ENCODE results near the gene MAP4K2. TPM values are rescaled to one million over a fixed set of nuclear protein-coding genes. Genes with fewer than 3 reads are reported as not detected.

MAP4K2 gene
- total and polyA plus RNA-seq, 9 of the 15 experiments (the other 6 are each of a cell fraction or from before 2014, with no cell fraction given) = 0.13 to 14.5 (median 7.3) TPM

DNA sequence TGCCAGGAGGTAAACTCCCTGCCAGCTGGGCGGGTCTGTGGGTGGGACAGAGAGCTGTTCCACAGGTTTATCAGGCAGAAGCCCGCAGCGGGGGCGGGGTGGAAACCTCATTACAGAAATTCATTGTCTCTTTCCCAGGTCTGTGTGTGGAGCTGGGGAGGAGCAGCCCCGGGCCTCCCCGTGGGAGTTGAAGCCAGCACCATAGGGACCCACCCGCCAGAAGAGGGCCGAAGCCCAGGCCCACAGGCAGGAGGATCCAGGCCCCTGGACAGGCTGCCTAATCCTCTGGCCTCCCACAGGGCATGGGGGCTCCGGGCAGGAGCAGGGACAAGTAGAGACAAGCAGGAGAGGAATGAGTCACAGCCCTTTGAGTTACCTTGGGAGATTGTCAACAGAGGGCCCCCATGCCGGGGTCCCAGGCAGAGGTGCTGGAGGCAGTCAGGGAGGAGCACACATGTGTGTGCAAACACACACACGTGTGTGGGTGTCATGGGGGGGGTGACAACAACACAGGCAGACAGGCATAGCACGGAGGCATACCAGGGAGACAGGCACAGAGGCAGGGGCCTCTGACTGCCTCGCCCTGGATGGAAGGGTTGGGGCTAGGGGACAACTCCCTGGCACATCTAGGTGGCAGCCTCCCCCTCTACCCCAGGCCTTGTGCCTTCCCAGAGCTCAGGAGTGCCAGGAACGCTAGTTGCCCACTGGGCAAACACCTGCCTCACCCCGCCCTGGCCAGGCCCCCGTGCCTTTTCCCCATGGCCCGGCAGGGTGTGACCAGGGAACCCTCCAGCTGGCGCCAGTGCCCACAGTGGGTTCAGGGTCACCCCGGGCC lies 40.1 kb upstream of the MAP4K2 start (continued):
- TF ChIP-seq, protein P1, sequence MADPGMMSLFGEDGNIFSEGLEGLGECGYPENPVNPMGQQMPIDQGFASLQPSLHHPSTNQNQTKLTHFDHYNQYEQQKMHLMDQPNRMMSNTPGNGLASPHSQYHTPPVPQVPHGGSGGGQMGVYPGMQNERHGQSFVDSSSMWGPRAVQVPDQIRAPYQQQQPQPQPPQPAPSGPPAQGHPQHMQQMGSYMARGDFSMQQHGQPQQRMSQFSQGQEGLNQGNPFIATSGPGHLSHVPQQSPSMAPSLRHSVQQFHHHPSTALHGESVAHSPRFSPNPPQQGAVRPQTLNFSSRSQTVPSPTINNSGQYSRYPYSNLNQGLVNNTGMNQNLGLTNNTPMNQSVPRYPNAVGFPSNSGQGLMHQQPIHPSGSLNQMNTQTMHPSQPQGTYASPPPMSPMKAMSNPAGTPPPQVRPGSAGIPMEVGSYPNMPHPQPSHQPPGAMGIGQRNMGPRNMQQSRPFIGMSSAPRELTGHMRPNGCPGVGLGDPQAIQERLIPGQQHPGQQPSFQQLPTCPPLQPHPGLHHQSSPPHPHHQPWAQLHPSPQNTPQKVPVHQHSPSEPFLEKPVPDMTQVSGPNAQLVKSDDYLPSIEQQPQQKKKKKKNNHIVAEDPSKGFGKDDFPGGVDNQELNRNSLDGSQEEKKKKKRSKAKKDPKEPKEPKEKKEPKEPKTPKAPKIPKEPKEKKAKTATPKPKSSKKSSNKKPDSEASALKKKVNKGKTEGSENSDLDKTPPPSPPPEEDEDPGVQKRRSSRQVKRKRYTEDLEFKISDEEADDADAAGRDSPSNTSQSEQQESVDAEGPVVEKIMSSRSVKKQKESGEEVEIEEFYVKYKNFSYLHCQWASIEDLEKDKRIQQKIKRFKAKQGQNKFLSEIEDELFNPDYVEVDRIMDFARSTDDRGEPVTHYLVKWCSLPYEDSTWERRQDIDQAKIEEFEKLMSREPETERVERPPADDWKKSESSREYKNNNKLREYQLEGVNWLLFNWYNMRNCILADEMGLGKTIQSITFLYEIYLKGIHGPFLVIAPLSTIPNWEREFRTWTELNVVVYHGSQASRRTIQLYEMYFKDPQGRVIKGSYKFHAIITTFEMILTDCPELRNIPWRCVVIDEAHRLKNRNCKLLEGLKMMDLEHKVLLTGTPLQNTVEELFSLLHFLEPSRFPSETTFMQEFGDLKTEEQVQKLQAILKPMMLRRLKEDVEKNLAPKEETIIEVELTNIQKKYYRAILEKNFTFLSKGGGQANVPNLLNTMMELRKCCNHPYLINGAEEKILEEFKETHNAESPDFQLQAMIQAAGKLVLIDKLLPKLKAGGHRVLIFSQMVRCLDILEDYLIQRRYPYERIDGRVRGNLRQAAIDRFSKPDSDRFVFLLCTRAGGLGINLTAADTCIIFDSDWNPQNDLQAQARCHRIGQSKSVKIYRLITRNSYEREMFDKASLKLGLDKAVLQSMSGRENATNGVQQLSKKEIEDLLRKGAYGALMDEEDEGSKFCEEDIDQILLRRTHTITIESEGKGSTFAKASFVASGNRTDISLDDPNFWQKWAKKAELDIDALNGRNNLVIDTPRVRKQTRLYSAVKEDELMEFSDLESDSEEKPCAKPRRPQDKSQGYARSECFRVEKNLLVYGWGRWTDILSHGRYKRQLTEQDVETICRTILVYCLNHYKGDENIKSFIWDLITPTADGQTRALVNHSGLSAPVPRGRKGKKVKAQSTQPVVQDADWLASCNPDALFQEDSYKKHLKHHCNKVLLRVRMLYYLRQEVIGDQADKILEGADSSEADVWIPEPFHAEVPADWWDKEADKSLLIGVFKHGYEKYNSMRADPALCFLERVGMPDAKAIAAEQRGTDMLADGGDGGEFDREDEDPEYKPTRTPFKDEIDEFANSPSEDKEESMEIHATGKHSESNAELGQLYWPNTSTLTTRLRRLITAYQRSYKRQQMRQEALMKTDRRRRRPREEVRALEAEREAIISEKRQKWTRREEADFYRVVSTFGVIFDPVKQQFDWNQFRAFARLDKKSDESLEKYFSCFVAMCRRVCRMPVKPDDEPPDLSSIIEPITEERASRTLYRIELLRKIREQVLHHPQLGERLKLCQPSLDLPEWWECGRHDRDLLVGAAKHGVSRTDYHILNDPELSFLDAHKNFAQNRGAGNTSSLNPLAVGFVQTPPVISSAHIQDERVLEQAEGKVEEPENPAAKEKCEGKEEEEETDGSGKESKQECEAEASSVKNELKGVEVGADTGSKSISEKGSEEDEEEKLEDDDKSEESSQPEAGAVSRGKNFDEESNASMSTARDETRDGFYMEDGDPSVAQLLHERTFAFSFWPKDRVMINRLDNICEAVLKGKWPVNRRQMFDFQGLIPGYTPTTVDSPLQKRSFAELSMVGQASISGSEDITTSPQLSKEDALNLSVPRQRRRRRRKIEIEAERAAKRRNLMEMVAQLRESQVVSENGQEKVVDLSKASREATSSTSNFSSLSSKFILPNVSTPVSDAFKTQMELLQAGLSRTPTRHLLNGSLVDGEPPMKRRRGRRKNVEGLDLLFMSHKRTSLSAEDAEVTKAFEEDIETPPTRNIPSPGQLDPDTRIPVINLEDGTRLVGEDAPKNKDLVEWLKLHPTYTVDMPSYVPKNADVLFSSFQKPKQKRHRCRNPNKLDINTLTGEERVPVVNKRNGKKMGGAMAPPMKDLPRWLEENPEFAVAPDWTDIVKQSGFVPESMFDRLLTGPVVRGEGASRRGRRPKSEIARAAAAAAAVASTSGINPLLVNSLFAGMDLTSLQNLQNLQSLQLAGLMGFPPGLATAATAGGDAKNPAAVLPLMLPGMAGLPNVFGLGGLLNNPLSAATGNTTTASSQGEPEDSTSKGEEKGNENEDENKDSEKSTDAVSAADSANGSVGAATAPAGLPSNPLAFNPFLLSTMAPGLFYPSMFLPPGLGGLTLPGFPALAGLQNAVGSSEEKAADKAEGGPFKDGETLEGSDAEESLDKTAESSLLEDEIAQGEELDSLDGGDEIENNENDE (IDR thresholded peaks at IDR 0.05; ENCODE audit: low read depth, low read length) = no peak
- no peak for TF ChIP-seq ZNF165 (CRISPR knock-in tag; IDR thresholded peaks at IDR 0.05; ENCODE audit: borderline replicate concordance)
- TF ChIP-seq RBM17 (IDR thresholded peaks at IDR 0.05; ENCODE audit: borderline replicate concordance, low read depth, low read length) = no peak
- TF ChIP-seq, protein P2, sequence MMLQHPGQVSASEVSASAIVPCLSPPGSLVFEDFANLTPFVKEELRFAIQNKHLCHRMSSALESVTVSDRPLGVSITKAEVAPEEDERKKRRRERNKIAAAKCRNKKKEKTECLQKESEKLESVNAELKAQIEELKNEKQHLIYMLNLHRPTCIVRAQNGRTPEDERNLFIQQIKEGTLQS (IDR thresholded peaks at IDR 0.05) = peak; percentile 56
- TF ChIP-seq, protein P2 (CRISPR knock-in tag; conservative IDR thresholded peaks at IDR 0.05) = no peak
- TF ChIP-seq, protein P3, sequence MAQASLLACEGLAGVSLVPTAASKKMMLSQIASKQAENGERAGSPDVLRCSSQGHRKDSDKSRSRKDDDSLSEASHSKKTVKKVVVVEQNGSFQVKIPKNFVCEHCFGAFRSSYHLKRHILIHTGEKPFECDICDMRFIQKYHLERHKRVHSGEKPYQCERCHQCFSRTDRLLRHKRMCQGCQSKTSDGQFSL (CRISPR knock-in tag; IDR thresholded peaks at IDR 0.05) = peak; percentile 84
- TF ChIP-seq, protein P3 (tag; IDR thresholded peaks at IDR 0.05) = 0 out of 4 replicates have a peak, but pooled peaks of 1 of the 2 experiments have one; percentile 39
- peak in 1 of 2 experiments; percentile 47; a peak in 2 of 4 replicates for TF ChIP-seq HDAC1 (IDR thresholded peaks at IDR 0.05)
- TF ChIP-seq MEF2A (IDR thresholded peaks at IDR 0.05; ENCODE audit: control insufficient read depth, low read depth, low read length) = no peak
- TF ChIP-seq NFE2 (IDR thresholded peaks at IDR 0.05; ENCODE audit: low read depth) = no peak
- no peak for TF ChIP-seq TEAD4 (IDR thresholded peaks at IDR 0.05; ENCODE audit: low read length)
- no peak for TF ChIP-seq TEAD4 (CRISPR knock-in tag; IDR thresholded peaks at IDR 0.05; ENCODE audit: borderline replicate concordance)
- no peak for TF ChIP-seq RBM39 (optimal IDR thresholded peaks at IDR 0.05; ENCODE audit: low read depth, low read length)
- TF ChIP-seq CHD2 (IDR thresholded peaks at IDR 0.05; ENCODE audit: low read depth, low read length) = no peak
- TF ChIP-seq SMARCC2 (IDR thresholded peaks at IDR 0.05; ENCODE audit: low read depth) = peak; percentile 40; the same call in 1 of the 2 replicates

All from K562 (cell line).